ENCODE data around the gene RAB11FIP3.
A peak's percentile ranks its signal among the peaks of the same experiment; 100 is the strongest.
"Not testable (repeated sequence)": the region's sequence is repeated elsewhere in the genome, so short reads cannot be mapped to it uniquely, and the experiment has no call there.

RAB11FIP3 gene

DNA sequence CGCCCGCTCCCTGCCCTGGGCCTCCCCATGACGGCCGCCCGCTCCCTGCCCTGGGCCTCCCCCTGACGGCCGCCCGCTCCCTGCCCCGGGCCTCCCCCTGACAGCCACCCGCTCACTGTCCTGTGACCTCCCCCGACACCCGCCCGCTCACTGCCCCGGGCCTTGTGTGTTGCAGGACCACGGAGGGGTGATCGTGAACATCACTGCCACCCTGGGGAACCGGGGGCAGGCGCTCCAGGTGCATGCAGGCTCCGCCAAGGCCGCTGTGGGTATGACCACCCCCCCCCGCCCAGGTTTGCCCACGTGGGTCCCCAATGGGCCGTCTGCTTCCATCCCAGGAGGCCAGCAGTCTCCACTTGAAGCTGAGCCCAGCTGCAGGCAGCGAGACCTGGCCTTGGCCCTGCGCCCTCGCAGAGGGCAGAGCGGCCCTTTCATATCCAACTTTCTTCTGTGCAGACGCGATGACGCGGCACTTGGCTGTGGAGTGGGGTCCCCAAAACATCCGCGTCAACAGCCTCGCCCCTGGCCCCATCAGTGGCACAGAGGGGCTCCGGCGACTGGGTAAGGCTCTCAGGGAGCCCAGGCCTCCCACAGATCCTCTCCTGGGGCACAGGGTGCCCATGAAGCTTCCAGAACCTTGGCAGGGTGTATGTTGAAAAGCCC, 14.8 kb upstream of the RAB11FIP3 start:
- no peak overlapping the region for H3K4me3 ChIP-seq (replicated peaks in 1 of 2; ENCODE audit: low read depth in 2 of 2, low read length in 2 of 2)
- TF ChIP-seq, protein P1, sequence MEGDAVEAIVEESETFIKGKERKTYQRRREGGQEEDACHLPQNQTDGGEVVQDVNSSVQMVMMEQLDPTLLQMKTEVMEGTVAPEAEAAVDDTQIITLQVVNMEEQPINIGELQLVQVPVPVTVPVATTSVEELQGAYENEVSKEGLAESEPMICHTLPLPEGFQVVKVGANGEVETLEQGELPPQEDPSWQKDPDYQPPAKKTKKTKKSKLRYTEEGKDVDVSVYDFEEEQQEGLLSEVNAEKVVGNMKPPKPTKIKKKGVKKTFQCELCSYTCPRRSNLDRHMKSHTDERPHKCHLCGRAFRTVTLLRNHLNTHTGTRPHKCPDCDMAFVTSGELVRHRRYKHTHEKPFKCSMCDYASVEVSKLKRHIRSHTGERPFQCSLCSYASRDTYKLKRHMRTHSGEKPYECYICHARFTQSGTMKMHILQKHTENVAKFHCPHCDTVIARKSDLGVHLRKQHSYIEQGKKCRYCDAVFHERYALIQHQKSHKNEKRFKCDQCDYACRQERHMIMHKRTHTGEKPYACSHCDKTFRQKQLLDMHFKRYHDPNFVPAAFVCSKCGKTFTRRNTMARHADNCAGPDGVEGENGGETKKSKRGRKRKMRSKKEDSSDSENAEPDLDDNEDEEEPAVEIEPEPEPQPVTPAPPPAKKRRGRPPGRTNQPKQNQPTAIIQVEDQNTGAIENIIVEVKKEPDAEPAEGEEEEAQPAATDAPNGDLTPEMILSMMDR (IDR thresholded peaks at IDR 0.05; ENCODE audit: low read depth, low read length) = no peak
- no peak for DNase-seq (ENCODE audit: low read depth in 2 of 2)

DNA sequence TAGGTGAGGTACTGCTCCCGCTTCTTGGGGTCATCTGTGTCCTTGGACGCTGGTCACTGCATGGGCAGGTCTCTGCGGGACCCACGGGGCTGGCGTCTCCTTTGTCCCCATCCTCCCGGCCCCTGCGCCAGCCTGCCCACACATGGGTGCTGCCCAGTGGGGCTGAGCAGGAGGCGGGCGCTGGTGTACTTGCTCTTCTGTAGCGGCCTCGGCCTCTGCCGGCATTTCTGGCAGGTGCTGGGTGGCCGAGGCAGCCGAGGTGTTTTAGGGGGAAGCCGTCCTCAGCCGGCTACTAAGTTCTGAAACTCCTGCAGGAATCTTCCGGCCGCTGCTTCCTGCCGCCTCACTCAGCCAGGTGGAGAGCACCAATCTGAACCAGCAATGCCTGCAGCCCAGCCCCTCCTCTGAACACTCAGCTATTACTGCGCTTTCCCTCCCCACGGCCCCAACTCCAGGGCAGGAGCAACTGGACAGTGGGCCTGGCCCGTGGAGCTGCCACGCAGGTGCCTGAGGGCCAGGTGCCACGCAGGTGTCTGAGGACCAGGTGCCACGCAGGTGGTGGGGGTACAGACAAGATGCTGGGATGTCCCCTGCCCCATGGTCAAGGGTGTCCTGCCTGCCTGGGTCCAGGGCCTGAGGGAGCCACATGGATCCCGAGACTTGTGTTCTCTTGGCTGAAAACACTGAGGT, 13.7 kb upstream of the RAB11FIP3 start:
- DNase-seq (ENCODE audit: low read depth in 2 of 2) = no peak
- TF ChIP-seq, protein P1 (IDR thresholded peaks at IDR 0.05; ENCODE audit: low read depth, low read length) = no peak
- H3K4me3 ChIP-seq (replicated peaks in 1 of 2; ENCODE audit: low read depth in 2 of 2, low read length in 2 of 2) = no peak overlapping the region

DNA sequence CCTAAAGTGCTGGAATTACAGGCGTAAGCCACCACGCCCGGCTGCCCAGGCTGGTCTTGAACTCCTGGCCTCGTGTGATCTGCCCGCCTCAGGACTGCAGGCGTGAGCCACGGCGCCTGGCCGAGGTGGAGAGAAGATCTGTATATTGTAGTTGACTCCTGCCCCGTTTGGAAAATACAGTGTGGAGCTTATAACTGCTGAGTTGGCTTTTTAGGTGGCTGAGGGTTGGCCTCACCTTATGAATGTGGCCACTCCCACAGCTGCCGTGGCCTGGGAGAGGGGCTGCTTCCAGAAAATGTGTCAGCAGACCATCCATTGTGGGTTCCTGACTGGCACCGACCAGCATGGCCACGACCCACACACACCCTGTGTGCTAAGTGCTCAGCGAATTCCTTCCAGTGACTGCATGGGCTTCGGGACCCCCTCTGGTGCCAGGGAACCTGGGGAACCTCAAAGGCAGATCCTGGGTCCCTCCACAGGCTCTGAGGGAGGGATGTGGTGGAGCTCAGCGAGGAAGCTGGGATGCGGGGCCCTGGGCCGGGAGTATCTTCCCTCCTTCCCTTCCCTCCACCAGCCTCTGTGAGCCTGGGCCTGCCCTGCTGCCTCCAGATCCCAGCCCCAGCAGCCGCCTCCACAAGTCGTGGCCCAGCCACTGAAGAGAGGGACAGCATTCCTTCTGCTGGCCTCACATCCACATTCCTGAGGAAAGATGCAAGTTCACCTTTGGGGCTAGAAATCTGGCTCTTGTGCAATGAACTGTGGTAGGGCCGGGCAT, 10.9 kb upstream of the RAB11FIP3 start:
- TF ChIP-seq, protein P1 (IDR thresholded peaks at IDR 0.05; ENCODE audit: low read depth, low read length) = no peak
- DNase-seq (ENCODE audit: low read depth in 2 of 2) = peak in 1 of 2 donors; percentile 10

DNA sequence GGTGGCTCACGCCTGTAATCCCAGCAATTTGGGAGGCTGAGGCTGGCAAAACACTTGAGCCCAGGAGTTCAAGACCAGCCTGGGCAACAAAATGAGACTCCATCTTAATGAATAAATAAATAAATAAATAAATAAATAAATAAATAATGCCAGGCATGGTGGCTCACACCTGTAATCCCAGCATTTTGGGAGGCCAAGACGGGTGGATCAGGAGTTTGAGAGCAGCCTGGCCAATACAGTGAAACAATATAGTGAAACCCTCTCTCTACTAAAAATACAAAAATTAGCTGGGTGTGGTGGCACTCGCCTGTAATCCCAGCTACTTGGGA, 10.3 kb upstream of the RAB11FIP3 start:
- H3K4me3 ChIP-seq (replicated peaks in 1 of 2; ENCODE audit: low read depth in 2 of 2, low read length in 2 of 2); DNase-seq (ENCODE audit: low read depth in 2 of 2): not testable (repeated sequence)

More for the DNA sequence above, 10.9 kb upstream of the RAB11FIP3 start:
- no peak overlapping the region for H3K4me3 ChIP-seq (replicated peaks in 1 of 2; ENCODE audit: low read depth in 2 of 2, low read length in 2 of 2)

DNA sequence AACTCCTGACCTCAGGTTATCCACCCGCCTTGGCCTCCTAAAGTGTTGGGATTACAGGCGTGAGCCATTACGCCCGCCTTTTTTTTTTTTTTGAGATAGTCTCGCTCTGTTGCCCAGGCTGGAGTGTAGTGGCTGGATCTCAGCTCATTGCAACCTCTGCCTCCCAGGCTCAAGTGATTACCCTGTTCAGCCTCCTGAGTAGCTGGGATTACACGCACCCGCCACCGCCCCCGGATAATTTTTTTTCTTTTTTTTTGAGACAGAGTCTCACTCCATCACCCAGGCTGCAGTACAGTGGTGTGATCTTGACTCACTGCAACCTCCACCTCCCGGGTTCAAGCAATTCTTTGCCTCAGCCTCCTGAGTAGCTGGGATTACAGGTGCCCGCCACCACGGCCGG, 3.3 kb upstream of the RAB11FIP3 start:
- not testable (repeated sequence) for H3K4me3 ChIP-seq (replicated peaks in 1 of 2; ENCODE audit: low read depth in 2 of 2, low read length in 2 of 2); DNase-seq (ENCODE audit: low read depth in 2 of 2)

DNA sequence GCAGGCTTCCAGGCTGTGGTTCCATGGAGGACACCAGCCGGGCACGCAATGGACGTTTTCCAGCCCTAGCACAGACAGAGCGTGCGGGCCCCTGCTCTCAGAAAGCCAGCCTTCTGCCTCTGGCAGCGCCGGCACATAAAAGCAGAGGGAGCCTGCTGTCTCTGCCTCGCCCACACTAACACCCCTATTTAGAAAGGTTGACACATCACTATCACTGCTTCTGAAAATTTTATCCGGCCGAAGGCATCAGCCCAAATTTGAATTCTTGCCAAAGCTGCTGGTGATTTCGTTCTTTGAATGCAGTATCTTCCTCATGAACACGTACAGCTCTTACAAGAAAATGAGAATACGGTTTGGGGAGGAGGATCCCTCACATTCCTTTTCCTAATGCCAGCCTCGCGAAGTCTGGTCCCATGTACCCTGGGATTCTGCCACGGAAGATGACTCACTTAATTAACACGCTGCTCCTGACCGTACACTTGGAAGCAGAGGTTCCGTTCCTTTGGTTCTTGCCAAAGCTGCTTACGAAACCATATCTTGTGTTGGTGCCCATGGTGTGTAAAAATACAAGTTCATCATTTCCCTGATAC, 1.3 kb upstream of the RAB11FIP3 start:
- H3K4me3 ChIP-seq (replicated peaks in 1 of 2; ENCODE audit: low read depth in 2 of 2, low read length in 2 of 2) = peak overlapping the region; percentile 21 to 75
- TF ChIP-seq, protein P1 (IDR thresholded peaks at IDR 0.05; ENCODE audit: low read depth, low read length) = no peak
- peak; percentile 97 to 99 for DNase-seq (ENCODE audit: low read depth in 2 of 2)

DNA sequence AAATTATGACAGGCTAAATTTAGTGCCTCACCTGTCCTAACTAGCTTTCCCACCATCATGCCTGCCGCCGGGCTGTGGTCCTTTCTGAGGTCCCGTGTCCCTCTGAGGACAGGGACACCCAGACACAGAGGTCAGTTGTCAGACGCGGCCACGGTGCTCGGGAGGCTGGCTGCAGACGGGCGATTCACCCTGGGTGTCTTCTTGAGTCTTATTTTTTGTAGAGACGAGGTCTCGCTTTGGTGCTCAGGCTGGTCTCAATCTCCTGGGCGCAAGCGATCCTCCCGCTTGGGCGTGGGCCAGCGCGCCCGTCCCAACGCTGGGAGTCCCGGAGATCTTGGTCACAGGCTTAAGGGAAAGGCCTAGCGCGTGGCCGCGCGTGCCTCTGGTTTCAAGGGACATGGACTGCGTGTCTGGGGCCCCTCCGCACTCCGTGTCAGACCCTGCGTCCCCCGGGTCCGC, 797 bp upstream of the RAB11FIP3 start:
- TF ChIP-seq, protein P1 (IDR thresholded peaks at IDR 0.05; ENCODE audit: low read depth, low read length) = no peak
- DNase-seq (ENCODE audit: low read depth in 2 of 2) = peak in 1 of 2 donors; percentile 41
- H3K4me3 ChIP-seq (replicated peaks in 1 of 2; ENCODE audit: low read depth in 2 of 2, low read length in 2 of 2) = peak overlapping the region; percentile 17 to 75

All from cardiac fibroblast (primary cell).